Sigmoid colon (tissue), 4 donors: ENCODE measurements around the gene SCN4A.
"Not testable (repeated sequence)": the region's sequence is repeated elsewhere in the genome, so short reads cannot be mapped to it uniquely, and the experiment has no call there.

Source experiments
- EP300 ChIP-seq, 4 donors: sonication (generic); formaldehyde crosslinking; IDR thresholded peaks; one replicate each; pipeline ENCODE4 v1.6.1; 2017; ENCODE audit warnings: antibody characterized with exemption in 4 of 4
- POLR2A ChIP-seq, 2 donors: fragments of 450-650 bp; IDR thresholded peaks; one replicate each; pipeline ENCODE4 v1.6.1; 2016; ENCODE audit warnings: antibody characterized with exemption in 2 of 2, mild to moderate bottlenecking in 2 of 2, moderate library complexity in 2 of 2
- POLR2AphosphoS5 ChIP-seq, 4 donors: sonication (generic); formaldehyde crosslinking; IDR thresholded peaks; one replicate each; pipeline ENCODE4 v1.6.1; 2017; ENCODE audit warnings: antibody characterized with exemption in 4 of 4
- TF ChIP-seq, protein P1 (sequence below), 4 experiments: fragments of 450-650 bp in 3 of 4; fragments of 200-600 bp in 1 of 4; IDR thresholded peaks; one replicate each; pipeline ENCODE4 v1.5.1; 2016 to 2019; ENCODE audit warnings: antibody characterized with exemption in 4 of 4, mild to moderate bottlenecking in 3 of 4, moderate library complexity in 2 of 4

DNA sequence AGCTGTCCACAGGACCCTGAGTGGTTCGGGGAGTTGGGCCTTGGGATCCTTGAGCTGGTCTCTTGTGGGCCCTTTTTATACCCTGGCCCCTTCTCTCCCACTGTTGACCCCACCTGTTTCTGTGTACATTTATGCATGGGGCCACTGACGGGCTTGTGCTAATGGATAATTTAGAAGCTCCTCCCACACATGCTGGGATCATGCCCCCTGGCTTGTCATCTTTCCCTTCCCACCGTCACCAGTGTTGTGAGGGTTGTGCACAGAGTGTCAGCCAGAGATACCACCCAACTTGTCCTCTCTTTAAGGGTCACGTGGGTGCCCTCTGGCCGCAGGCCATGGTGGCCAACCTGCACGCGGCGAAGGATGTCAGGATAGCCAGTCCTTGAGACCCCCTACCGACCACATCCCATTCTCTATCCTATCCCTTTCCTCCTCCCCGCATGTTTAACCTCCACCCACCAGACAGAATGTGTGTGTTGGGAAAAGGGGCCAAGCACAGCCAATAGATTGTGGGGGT lies 53.9 kb downstream of the SCN4A start, which contains the start of gene GH1:
- TF ChIP-seq, protein P1, sequence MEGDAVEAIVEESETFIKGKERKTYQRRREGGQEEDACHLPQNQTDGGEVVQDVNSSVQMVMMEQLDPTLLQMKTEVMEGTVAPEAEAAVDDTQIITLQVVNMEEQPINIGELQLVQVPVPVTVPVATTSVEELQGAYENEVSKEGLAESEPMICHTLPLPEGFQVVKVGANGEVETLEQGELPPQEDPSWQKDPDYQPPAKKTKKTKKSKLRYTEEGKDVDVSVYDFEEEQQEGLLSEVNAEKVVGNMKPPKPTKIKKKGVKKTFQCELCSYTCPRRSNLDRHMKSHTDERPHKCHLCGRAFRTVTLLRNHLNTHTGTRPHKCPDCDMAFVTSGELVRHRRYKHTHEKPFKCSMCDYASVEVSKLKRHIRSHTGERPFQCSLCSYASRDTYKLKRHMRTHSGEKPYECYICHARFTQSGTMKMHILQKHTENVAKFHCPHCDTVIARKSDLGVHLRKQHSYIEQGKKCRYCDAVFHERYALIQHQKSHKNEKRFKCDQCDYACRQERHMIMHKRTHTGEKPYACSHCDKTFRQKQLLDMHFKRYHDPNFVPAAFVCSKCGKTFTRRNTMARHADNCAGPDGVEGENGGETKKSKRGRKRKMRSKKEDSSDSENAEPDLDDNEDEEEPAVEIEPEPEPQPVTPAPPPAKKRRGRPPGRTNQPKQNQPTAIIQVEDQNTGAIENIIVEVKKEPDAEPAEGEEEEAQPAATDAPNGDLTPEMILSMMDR (IDR thresholded peaks at IDR 0.05), result not testable (repeated sequence)
- TF ChIP-seq POLR2AphosphoS5, POLR2A, EP300 (IDR thresholded peaks at IDR 0.05): not testable (repeated sequence)
